Right atrium auricular region (tissue), 2 donors: ENCODE data around the gene NHLRC1. TPM values are rescaled to one million over a fixed set of nuclear protein-coding genes. Genes with fewer than 3 reads are reported as not detected.
A peak's percentile ranks its signal among the peaks of the same experiment; 100 is the strongest.

Source experiments
- DNase-seq: peaks from one replicate; pipeline ENCODE4 v3.0.0-alpha.2; 2019; ENCODE audit warnings: low spot score
- H3K27ac ChIP-seq, 2 donors: fragments of 200-600 bp; sonication (generic); 1 replicate in 1 of 2; 2 replicates in 1 of 2; pipeline ENCODE4 v1.5.1; 2016 to 2019
- H3K27me3 ChIP-seq, 2 donors: fragments of 200-600 bp; sonication (generic); one replicate each; pipeline versions ENCODE4 v1.5.1 to v1.6.0; 2017 to 2019
- H3K36me3 ChIP-seq: fragments of 200-600 bp; sonication (generic); one replicate; pipeline ENCODE4 v1.5.1; 2016
- H3K4me1 ChIP-seq, 2 donors: fragments of 200-600 bp; sonication (generic); one replicate each; pipeline versions ENCODE4 v1.5.1 to v1.6.0; 2017 to 2019
- H3K4me3 ChIP-seq, 2 donors: fragments of 200-600 bp; sonication (generic); 1 replicate in 1 of 2; 2 replicates in 1 of 2; pipeline ENCODE4 v1.5.1; 2017 to 2019; ENCODE audit warnings: mild to moderate bottlenecking in 1 of 2, moderate library complexity in 1 of 2
- H3K9me3 ChIP-seq, 2 donors: fragments of 200-600 bp; sonication (generic); one replicate each; pipeline ENCODE4 v1.5.1; 2019
- total RNA-seq, 2 donors: library from RNA; depleted of rRNA; stranded (reverse); fragments of >200 nt; gene quantifications; one replicate each; pipeline ENCODE4 v1.1.0, GENCODE V29; 2016
- TF ChIP-seq, protein P1 (sequence below), 2 donors: fragments of 200-600 bp; sonication (generic); IDR thresholded peaks; one replicate each; pipeline ENCODE4 v1.5.1; 2019; ENCODE audit warnings: antibody characterized with exemption in 2 of 2

NHLRC1 gene
- total RNA-seq, 2 donors from 2014 or later: 1.8 to 2.4 TPM

DNA sequence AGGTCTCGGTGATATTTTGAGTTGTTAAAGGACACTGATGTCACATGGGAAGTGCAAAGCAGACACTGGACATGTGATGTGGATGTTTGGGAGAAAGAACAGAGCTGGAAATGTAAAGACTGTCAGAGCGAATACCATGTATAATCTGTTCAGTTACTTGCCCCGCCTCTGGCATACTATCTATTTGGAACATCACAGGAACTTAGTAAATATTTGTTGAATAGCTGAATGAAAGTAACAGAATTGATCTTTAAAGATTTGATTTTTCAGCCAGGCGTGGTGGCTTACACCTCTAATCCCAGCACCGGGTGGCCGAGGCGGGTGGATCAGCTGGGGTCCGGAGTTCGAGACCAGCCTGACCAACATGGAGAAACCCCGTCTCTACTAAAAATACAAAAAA, 13.8 kb upstream of the NHLRC1 start:
- DNase-seq: no peak
- Histone ChIP-seq H3K9me3 (no peaks in the 10 kb centered on the region), H3K4me3 (no peak overlapping the region), H3K27ac (no peak overlapping the region), H3K36me3 (peaks cover 33% of the 10 kb centered on the region), H3K4me1 (no peaks in the 10 kb centered on the region), H3K27me3 (no peaks in the 10 kb centered on the region)
- TF ChIP-seq, protein P1, sequence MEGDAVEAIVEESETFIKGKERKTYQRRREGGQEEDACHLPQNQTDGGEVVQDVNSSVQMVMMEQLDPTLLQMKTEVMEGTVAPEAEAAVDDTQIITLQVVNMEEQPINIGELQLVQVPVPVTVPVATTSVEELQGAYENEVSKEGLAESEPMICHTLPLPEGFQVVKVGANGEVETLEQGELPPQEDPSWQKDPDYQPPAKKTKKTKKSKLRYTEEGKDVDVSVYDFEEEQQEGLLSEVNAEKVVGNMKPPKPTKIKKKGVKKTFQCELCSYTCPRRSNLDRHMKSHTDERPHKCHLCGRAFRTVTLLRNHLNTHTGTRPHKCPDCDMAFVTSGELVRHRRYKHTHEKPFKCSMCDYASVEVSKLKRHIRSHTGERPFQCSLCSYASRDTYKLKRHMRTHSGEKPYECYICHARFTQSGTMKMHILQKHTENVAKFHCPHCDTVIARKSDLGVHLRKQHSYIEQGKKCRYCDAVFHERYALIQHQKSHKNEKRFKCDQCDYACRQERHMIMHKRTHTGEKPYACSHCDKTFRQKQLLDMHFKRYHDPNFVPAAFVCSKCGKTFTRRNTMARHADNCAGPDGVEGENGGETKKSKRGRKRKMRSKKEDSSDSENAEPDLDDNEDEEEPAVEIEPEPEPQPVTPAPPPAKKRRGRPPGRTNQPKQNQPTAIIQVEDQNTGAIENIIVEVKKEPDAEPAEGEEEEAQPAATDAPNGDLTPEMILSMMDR (IDR thresholded peaks at IDR 0.05): no peak

DNA sequence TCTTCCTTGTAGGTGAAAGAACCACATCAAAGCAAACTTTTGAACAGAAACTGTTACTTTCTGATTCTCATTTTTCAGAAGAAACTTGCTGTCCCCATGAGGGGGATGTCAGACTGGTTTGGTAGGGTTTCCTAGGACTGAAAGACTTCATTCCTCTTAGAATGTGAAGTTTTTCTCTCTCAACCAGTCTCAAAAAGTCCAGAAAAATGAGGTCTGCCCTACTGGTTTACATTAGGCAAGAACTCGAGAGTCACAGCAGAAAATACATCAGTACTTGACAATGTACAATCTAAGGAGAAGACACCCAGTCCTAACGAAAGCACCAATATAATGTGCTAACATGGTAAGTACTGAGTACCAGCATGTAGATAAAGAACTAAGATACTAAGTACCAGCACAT, 12.7 kb upstream of the NHLRC1 start:
- TF ChIP-seq, protein P1 (IDR thresholded peaks at IDR 0.05): no peak
- Histone ChIP-seq H3K4me1 (no peaks in the 10 kb centered on the region), H3K27ac (no peak overlapping the region), H3K36me3 (peaks cover 44% of the 10 kb centered on the region), H3K27me3 (no peaks in the 10 kb centered on the region), H3K4me3 (no peak overlapping the region), H3K9me3 (no peaks in the 10 kb centered on the region)
- no peak for DNase-seq

DNA sequence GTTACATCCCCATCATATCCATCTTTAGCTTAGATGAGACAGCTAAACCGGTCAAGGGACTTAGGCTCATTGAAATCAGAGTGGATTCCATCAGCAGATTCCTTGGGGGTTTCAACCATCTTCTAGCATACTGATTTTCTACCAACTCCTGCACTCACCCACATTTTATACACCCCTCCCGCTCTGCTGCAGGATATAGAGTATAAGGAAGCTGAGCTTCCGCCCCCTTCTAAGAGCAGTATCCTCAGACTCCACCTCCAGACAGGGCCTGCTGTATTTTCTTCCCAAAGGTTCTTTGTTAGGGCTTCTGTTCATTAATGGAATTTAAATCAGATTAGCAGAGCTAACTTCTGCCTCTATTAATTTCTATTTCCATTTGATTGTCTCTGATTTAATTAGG, 9.9 kb upstream of the NHLRC1 start:
- H3K36me3 ChIP-seq: peaks cover 25% of the 10 kb centered on the region
- H3K4me3 ChIP-seq: no peak overlapping the region
- no peak overlapping the region for H3K27ac ChIP-seq
- H3K9me3 ChIP-seq: no peaks in the 10 kb centered on the region
- TF ChIP-seq, protein P1 (IDR thresholded peaks at IDR 0.05): no peak
- no peak for DNase-seq
- no peaks in the 10 kb centered on the region for H3K27me3 ChIP-seq
- H3K4me1 ChIP-seq: no peaks in the 10 kb centered on the region

DNA sequence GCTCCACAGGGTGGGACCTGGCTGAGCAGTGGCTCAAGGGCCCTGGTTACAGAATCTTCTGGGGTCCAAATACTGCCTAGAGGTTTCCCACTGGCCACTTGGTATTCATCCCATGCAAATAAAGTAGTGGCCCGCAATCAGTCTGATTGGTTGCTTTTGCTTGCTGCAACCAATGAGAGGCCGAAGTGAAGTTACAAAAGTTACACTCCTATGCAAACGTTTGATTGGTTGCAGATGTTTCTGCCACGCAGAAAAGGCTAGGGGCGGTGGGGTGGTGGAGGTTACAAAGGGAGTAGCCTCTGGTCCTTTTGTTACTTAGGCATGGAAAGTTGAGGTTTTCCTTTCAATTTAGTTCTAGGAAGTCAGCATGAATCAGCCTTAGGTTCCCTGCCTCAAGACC, 3.6 kb upstream of the NHLRC1 start:
- TF ChIP-seq, protein P1 (IDR thresholded peaks at IDR 0.05): no peak
- no peak for DNase-seq

DNA sequence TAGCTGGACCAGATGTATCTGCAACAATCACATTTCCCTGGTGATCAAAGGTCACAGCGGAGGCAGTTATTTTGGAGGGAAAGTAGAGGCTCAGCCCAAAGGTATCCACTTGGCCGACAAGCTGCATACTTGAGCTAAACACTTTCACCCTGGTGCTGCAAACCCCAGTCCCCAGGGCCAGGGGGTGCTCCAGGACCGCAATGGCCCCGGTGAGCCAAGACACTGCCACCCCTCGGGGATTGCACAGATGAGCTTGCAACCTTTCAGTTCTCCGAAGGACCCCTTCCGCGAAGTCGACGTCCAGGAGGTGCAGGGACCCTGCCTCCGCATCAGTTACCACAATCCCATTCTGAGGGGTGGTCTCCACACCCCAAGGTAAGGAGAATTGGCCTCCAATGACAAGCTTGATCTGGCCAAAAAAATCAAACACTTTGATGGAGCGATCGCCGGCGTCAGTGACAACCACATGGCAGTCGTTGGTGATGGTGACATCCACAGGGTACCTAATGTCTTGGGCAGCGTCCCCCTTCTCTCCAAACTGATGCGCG, 823 bp downstream of the NHLRC1 start:
- H3K36me3 ChIP-seq: no peaks in the 10 kb centered on the region
- H3K9me3 ChIP-seq: no peaks in the 10 kb centered on the region
- H3K4me1 ChIP-seq: peaks cover 0 to 14% of the 10 kb centered on the region in 2 donors
- DNase-seq: no peak
- no peak overlapping the region for H3K27ac ChIP-seq
- TF ChIP-seq, protein P1 (IDR thresholded peaks at IDR 0.05): no peak
- peak overlapping the region; percentile 44 to 62 for H3K4me3 ChIP-seq
- H3K27me3 ChIP-seq: no peaks in the 10 kb centered on the region

More for the DNA sequence above, 3.6 kb upstream of the NHLRC1 start:
- Histone ChIP-seq H3K36me3 (peaks cover 10% of the 10 kb centered on the region), H3K4me1 (peaks cover 0 to 14% of the 10 kb centered on the region in 2 donors), H3K4me3 (no peak overlapping the region), H3K27me3 (no peaks in the 10 kb centered on the region), H3K9me3 (no peaks in the 10 kb centered on the region), H3K27ac (no peak overlapping the region)

DNA sequence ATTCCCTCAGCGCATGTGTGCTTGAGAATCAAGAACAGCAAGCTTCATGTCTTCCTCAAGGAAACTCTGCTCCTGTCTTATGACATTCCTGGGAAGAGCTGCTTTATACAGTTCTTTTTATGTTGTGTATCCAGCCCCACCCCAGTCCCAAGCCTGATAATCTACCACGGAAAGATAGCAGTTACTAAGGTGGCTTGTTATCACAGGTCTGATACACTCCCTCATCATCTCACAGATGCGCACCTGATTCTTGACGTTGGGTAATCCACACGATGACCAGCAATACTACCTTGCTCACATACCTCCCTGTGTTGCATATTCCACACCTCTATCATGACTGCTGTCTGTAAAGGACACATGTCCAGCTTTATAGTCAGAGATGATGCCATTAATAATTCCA, 3.2 kb downstream of the NHLRC1 start:
- Histone ChIP-seq H3K9me3 (no peaks in the 10 kb centered on the region), H3K36me3 (no peaks in the 10 kb centered on the region), H3K4me1 (peaks cover 0 to 14% of the 10 kb centered on the region in 2 donors), H3K27me3 (no peaks in the 10 kb centered on the region), H3K27ac (no peak overlapping the region), H3K4me3 (no peak overlapping the region)
- DNase-seq: no peak
- TF ChIP-seq, protein P1 (IDR thresholded peaks at IDR 0.05): no peak
